Activated CD4-positive, alpha-beta T cell treated with anti-CD3 and anti-CD28 coated beads for 4 hours (primary cell): ENCODE data around the gene SLC37A3.
"Not testable (repeated sequence)": the region's sequence is repeated elsewhere in the genome, so short reads cannot be mapped to it uniquely, and the experiment has no call there.

ENCODE experiments used
- DNase-seq, 2 donors: peaks; one replicate each; pipeline ENCODE4 v3.0.0-alpha.2; 2020

The SLC37A3 gene

GRCh38 chr7:140345426-140345825 is 52.9 kb downstream of the SLC37A3 start:
- no peak for DNase-seq

DNA sequence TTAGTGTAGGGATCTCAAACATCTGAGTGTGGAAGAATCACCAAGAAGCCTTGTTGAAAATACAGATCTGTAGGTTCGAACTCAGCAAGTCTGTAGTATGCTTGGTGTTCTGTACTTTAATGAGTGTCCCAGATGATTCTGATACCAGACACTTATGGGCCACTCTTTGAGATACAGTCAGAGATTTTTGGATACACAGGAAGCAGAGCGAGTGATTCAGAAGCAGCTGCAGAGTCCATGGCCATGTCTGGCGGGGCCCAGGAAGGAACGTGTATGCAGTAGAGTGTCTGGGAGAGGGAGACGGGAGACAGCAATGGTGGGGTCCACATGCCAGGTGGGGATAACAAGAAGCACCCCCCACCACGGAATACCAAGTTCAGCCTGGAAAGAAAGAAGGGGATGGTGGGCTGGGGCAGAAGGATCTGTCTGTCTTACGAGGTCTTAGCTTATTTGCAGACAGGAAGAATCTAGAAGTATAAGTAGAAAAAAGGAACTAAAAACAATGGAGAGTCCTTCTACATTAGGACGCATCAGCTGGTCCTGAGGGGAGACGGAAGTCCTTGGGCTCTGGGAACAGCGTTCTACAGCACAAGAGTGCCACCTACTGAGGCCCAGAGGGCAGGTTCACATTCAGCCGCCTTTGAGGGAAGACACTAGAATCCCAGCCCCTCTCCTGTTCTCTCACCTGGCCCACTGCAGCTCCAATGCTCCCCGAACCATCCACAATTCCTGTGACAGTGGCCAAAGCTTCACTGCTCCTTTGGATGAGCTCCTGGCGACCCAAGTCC is 55.4 kb downstream of the SLC37A3 start:
- no peak for DNase-seq

DNA sequence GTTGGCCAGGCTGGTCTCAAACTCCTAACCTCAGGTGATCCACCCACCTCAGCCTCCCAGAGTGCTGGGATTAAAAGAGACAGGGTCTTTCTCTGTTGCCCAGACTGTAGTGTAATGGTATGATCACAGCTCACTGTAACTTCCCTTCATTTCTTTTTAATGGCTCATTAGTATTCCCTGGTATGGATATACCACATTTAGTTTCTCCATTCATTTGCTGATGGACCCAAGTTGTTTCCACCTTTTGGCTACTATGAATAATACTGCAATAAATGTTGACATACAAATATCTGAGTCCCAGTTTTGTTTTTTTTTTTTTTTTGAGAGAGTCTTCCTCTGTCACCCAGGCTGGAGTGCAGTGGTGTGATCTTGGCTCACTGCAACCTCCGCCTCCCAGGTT is 59.4 kb downstream of the SLC37A3 start:
- not testable (repeated sequence) for DNase-seq

- no peak for DNase-seq
These were observed 63.8 kb downstream of the SLC37A3 start for GRCh38 chr7:140334341-140335057.

DNA sequence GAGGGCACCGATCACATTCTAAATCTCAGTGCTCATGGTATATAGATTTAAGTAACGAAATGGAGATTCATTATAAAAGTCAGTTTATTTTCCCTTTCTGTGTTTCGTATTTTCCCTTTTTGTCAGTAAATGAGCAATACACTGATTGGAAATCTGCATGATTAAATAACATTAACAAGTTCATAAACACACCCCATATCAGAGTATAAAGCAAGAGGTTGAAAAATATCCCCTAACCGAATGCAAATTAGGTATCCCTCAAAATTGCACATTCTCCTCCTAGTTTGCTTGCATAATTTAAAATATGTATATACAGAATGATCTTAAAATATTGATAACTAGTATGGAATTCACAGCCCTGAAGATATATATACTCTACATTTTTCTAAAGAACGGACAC is 64.6 kb downstream of the SLC37A3 start:
- DNase-seq: no peak

GRCh38 chr7:140333223-140333622 is 65.1 kb downstream of the SLC37A3 start:
- no peak for DNase-seq

DNA sequence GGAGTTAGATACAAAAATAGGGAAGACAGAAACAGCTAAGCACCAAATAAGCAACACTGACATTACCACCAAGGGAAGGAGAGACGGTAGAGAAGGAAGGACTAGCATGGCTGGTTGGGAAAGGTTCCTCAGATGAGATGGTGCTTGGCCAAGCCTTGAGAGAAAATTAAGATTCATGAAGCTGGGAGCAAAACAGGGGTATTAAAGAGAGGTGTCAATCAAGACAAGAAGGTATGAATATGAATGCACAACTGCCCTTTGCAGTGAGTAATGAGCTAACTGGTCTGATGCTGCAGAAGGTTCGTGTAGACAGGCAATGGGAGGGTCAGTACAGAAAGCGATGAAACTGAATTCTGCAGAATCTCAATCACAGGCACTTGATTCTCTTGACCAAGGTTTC is 67.7 kb downstream of the SLC37A3 start:
- no peak for DNase-seq

- DNase-seq: no peak
These were observed 68.2 kb downstream of the SLC37A3 start for GRCh38 chr7:140330128-140330527.

GRCh38 chr7:140327261-140327661 is 71.1 kb downstream of the SLC37A3 start:
- DNase-seq: no peak

DNA sequence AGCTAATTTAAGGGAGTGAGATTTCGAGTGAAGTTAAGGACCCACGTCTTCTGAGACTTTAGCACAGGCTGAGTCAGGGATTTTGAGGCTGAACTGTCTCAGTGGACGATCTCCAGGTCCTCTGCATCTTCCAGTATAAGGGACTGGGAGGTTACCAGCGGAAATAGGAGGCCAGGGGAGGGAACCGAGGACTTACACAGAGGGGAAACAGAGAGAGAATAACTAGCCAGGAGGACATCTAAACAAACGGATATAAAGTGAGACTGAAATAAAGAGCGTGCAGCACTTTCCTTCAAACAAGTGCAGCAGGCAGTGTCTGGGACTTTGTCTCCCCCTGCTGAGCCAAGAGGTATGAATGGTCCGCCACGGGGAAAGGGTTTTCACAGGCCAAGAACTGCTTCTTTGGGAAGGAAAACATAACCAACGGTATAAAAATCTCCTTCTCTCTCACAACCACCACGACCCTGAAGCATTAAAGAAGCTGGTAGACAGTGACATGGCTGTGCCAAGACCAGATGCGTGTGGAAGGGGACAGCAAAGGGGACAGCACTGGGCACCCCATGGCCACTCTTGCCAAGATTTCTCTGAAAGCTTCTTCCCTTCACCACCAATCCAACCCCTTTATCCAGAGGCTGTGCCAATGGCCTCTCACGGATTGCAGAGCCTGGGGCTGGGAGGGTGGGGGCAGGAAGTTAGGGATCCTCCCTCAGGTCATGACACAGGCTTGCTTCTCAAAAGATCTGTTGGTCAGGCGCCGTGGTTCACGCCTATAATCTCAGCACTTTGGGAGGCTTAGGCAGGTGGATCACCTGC is 72.0 kb downstream of the SLC37A3 start:
- peak; percentile 44 to 48 for DNase-seq

- no peak for DNase-seq
These were observed 72.7 kb downstream of the SLC37A3 start for GRCh38 chr7:140325600-140325999.

- no peak for DNase-seq
These were observed 73.6 kb downstream of the SLC37A3 start for GRCh38 chr7:140324714-140325113.

DNA sequence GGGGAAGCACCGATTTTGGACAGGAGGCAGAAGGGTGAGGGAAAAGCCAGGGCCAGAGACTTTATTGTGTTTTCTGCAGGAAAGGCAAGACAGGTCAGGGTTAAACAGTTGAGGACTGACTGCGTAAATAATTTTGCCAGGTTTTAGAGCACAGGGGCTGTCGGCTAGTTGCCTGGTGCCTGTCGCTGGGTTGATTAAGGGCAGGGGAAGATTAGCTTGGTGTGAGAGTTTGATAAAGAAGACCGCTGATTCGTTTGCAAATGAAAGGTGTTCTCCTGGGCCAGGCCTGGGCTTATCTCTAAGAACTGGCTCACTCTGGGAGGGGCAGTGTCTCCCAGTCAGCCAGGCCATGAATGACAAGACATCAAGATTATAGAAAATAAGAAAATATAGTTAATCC is 75.6 kb downstream of the SLC37A3 start:
- DNase-seq: no peak

DNA sequence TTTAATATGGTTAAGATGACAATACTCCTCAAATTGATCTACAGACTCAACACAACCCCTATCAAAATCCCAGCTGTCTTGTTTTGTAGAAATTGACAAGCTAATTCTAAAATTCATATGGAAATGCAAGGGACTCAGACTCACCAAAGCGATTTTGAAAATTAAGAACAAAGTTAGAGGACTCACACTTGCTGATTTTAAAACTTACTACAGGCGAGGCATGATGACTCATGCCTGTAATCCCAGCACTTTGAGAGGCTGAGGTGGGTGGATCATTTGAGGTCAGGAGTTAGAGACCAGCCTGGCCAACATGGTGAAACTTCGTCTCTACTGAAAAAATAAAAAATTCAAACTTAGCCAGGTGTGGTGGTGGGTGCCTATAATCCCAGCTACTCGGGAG is 78.3 kb downstream of the SLC37A3 start:
- not testable (repeated sequence) for DNase-seq

- DNase-seq: no peak
These were observed 80.3 kb downstream of the SLC37A3 start for GRCh38 chr7:140317999-140318398.

DNA sequence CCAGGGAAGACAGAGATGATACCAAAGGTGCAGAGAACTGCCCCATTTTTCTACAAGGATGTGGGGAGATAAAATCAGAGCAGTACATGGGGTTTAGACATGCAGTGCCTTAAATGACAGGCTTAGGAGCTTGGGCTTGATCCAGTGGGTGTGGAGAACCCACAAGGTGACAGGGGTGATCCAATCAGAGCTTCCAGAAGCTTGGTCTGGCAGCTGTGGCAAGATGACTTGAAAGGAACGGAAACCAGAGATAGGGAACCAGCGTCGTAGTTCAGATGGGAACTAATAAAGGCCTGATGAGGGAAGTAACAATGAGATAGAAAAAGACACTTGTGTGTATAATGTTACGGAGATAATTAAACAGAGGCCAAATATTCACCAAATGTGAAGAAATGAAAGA is 80.7 kb downstream of the SLC37A3 start:
- DNase-seq: no peak

GRCh38 chr7:140316165-140316661 is 82.1 kb downstream of the SLC37A3 start:
- no peak for DNase-seq

- DNase-seq: no peak
These were observed 82.7 kb downstream of the SLC37A3 start for GRCh38 chr7:140315498-140316164.

GRCh38 chr7:140314573-140315480 is 83.5 kb downstream of the SLC37A3 start:
- no peak for DNase-seq

GRCh38 chr7:140312141-140312846 is 86.0 kb downstream of the SLC37A3 start:
- DNase-seq: no peak

- DNase-seq: not testable (repeated sequence)
These were observed 87.2 kb downstream of the SLC37A3 start for GRCh38 chr7:140311128-140311527.
